Esophagus squamous epithelium (tissue), 5 donors: Measurements from ENCODE around the gene MYO1F. TPM values are rescaled to one million over a fixed set of nuclear protein-coding genes. Genes with fewer than 3 reads are reported as not detected.

Experiments
- DNase-seq: peaks from one replicate; lab custom pipeline; 2025; lab: John Stamatoyannopoulos, UW
- H3K27ac ChIP-seq, 4 donors: fragments of 200-600 bp; sonication (generic); one replicate each; pipeline ENCODE4 v1.5.1; 2016 to 2019; ENCODE audit warnings: mild to moderate bottlenecking in 1 of 4
- H3K27me3 ChIP-seq, 4 donors: fragments of 200-600 bp; sonication (generic); 1 replicate in 3 of 4; 2 replicates in 1 of 4; pipeline versions ENCODE4 v1.5.1 to v1.6.0; 2017 to 2021; ENCODE audit warnings: antibody characterized with exemption in 1 of 4
- H3K36me3 ChIP-seq, 3 donors: fragments of 200-600 bp; sonication (generic); one replicate each; pipeline ENCODE4 v1.5.1; 2016 to 2019
- H3K4me1 ChIP-seq, 3 donors: fragments of 200-600 bp; sonication (generic); one replicate each; pipeline ENCODE4 v1.5.1; 2017 to 2019
- H3K4me3 ChIP-seq, 4 donors: fragments of 200-600 bp; sonication (generic); 1 replicate in 3 of 4; 2 replicates in 1 of 4; pipeline ENCODE4 v1.5.1; 2016 to 2019; ENCODE audit warnings: mild to moderate bottlenecking in 2 of 4, moderate library complexity in 1 of 4
- H3K9me3 ChIP-seq, 3 donors: fragments of 200-600 bp; sonication (generic); one replicate each; pipeline ENCODE4 v1.5.1; 2016 to 2019
- CTCF ChIP-seq, 6 experiments: fragments of 450-650 bp in 4 of 6; fragments of 200-600 bp in 2 of 6; sonication (generic) in 2 of 6; IDR thresholded peaks; one replicate each; pipeline ENCODE4 v1.5.1; 2016 to 2019; ENCODE audit warnings: antibody characterized with exemption in 6 of 6, mild to moderate bottlenecking in 4 of 6, moderate library complexity in 4 of 6
- POLR2A ChIP-seq, 4 donors: fragments of 450-650 bp; IDR thresholded peaks; one replicate each; pipeline ENCODE4 v1.6.1; 2017; ENCODE audit warnings: antibody characterized with exemption in 4 of 4, mild to moderate bottlenecking in 4 of 4, moderate library complexity in 3 of 4
- WGBS, 2 donors: methylation state at CpG; one replicate each; pipeline ENCODE4 v1.1.5; 2018; 5-methylcytosine and 5-hydroxymethylcytosine counted together
- intact Hi-C: fragments of 100-400 bp; cut with DNase I; formaldehyde crosslinking; loops from one replicate; pipeline ENCODE4 v1.15.0; 2022
- total RNA-seq, 4 donors: library from RNA; depleted of rRNA; stranded (reverse); fragments of >200 nt; gene quantifications; one replicate each; pipeline ENCODE4 v1.1.0, GENCODE V29; 2016
- donor health status: DM: yes; HTN: yes; CAD: no.

MYO1F gene
- total RNA-seq, 4 donors from 2014 or later: 1.6 to 14.3 (median 8.5) TPM

- 21 to 37% methylated on average over 6 to 7 of the region's 12 CpGs for WGBS, 2 donors
- Histone ChIP-seq H3K36me3 (no peaks in the 10 kb centered on the region), H3K4me3 (no peak overlapping the region), H3K4me1 (peaks cover 17 to 49% (median 19%) of the 10 kb centered on the region in 3 donors), H3K27ac (peak overlapping the region in 3 of 4 donors; percentile 58 to 86 (median 86)), H3K9me3 (no peaks in the 10 kb centered on the region), H3K27me3 (peaks cover 0 to 28% (median 0%) of the 10 kb centered on the region in 4 donors)
- intact Hi-C loops: no loop called here
- DNase-seq: no peak
- no peak for TF ChIP-seq POLR2A (IDR thresholded peaks at IDR 0.05)
- TF ChIP-seq CTCF (IDR thresholded peaks at IDR 0.05): no peak
Measured at GRCh38 chr19:8611877-8612806, 34.9 kb upstream of the MYO1F start.

- Histone ChIP-seq H3K9me3 (no peaks in the 10 kb centered on the region), H3K27me3 (peaks cover 0 to 25% (median 0%) of the 10 kb centered on the region in 4 donors), H3K4me1 (peaks cover 17 to 56% (median 19%) of the 10 kb centered on the region in 3 donors), H3K27ac (peak overlapping the region; percentile 34 to 86 (median 72)), H3K4me3 (no peak overlapping the region), H3K36me3 (no peaks in the 10 kb centered on the region)
- 17 to 27% methylated on average over 11 to 12 of the region's 18 CpGs for WGBS, 2 donors
- TF ChIP-seq POLR2A (IDR thresholded peaks at IDR 0.05) (no peak), CTCF (IDR thresholded peaks at IDR 0.05) (no peak)
- DNase-seq: no peak
- intact Hi-C loops: no loop called here
Measured at GRCh38 chr19:8611391-8611876, 34.2 kb upstream of the MYO1F start.

- Histone ChIP-seq H3K9me3 (no peaks in the 10 kb centered on the region), H3K36me3 (no peaks in the 10 kb centered on the region), H3K27me3 (peaks cover 0 to 25% (median 0%) of the 10 kb centered on the region in 4 donors), H3K4me1 (peaks cover 17 to 56% (median 19%) of the 10 kb centered on the region in 3 donors), H3K4me3 (peak overlapping the region; percentile 29 to 73 (median 50)), H3K27ac (peak overlapping the region; percentile 43 to 86 (median 81))
- WGBS, 2 donors: no CpG with 5 or more reads among the region's 9 CpGs
- TF ChIP-seq POLR2A (IDR thresholded peaks at IDR 0.05) (no peak), CTCF (IDR thresholded peaks at IDR 0.05) (no peak)
- intact Hi-C loops: no loop called here
- DNase-seq: no peak
Measured at GRCh38 chr19:8610936-8611300, 33.7 kb upstream of the MYO1F start.

GRCh38 chr19:8610041-8610935 lies 33.0 kb upstream of the MYO1F start, which contains the start of gene ADAMTS10:
ADAMTS10 (minus strand) TSS chr19:8610715; CDS start chr19:8605710, 5,005 bp downstream.
- Histone ChIP-seq H3K9me3 (peaks cover 0 to under 1% (median 0%) of the 10 kb centered on the region in 3 donors), H3K4me3 (peak within 1 kb of the TSS; percentile 29 to 73 (median 50)), H3K27me3 (peaks cover 0 to 25% (median 0%) of the 10 kb centered on the region in 4 donors), H3K27ac (peak within 1 kb of the TSS; percentile 43 to 86 (median 81)), H3K36me3 (peaks cover 0 to 3% (median 0%) of the 10 kb centered on the region in 3 donors), H3K4me1 (peaks cover 17 to 56% (median 19%) of the 10 kb centered on the region in 3 donors)
- intact Hi-C loops: no loop called here
- 8 to 10% methylated on average over 2 to 7 of the region's 74 CpGs for WGBS, 2 donors
- no peak for TF ChIP-seq CTCF (IDR thresholded peaks at IDR 0.05)
- peak in 1 of 4 donors; percentile 13 for TF ChIP-seq POLR2A (IDR thresholded peaks at IDR 0.05)
- DNase-seq: no peak
